NCI-H345 (cell line): ENCODE data around the gene RIF1.

ENCODE experiments used
- DNase-seq: peaks from one replicate; lab custom pipeline; 2025; lab: John Stamatoyannopoulos, UW

The RIF1 gene, protein sequence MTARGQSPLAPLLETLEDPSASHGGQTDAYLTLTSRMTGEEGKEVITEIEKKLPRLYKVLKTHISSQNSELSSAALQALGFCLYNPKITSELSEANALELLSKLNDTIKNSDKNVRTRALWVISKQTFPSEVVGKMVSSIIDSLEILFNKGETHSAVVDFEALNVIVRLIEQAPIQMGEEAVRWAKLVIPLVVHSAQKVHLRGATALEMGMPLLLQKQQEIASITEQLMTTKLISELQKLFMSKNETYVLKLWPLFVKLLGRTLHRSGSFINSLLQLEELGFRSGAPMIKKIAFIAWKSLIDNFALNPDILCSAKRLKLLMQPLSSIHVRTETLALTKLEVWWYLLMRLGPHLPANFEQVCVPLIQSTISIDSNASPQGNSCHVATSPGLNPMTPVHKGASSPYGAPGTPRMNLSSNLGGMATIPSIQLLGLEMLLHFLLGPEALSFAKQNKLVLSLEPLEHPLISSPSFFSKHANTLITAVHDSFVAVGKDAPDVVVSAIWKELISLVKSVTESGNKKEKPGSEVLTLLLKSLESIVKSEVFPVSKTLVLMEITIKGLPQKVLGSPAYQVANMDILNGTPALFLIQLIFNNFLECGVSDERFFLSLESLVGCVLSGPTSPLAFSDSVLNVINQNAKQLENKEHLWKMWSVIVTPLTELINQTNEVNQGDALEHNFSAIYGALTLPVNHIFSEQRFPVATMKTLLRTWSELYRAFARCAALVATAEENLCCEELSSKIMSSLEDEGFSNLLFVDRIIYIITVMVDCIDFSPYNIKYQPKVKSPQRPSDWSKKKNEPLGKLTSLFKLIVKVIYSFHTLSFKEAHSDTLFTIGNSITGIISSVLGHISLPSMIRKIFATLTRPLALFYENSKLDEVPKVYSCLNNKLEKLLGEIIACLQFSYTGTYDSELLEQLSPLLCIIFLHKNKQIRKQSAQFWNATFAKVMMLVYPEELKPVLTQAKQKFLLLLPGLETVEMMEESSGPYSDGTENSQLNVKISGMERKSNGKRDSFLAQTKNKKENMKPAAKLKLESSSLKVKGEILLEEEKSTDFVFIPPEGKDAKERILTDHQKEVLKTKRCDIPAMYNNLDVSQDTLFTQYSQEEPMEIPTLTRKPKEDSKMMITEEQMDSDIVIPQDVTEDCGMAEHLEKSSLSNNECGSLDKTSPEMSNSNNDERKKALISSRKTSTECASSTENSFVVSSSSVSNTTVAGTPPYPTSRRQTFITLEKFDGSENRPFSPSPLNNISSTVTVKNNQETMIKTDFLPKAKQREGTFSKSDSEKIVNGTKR (N-terminal part only)

GRCh38 chr2:151409601-151410484 is at the start of gene RIF1:
RIF1 (plus strand) TSS chr2:151409902; CDS start chr2:151410424, 522 bp downstream.
- DNase-seq: peak; percentile 96

DNA sequence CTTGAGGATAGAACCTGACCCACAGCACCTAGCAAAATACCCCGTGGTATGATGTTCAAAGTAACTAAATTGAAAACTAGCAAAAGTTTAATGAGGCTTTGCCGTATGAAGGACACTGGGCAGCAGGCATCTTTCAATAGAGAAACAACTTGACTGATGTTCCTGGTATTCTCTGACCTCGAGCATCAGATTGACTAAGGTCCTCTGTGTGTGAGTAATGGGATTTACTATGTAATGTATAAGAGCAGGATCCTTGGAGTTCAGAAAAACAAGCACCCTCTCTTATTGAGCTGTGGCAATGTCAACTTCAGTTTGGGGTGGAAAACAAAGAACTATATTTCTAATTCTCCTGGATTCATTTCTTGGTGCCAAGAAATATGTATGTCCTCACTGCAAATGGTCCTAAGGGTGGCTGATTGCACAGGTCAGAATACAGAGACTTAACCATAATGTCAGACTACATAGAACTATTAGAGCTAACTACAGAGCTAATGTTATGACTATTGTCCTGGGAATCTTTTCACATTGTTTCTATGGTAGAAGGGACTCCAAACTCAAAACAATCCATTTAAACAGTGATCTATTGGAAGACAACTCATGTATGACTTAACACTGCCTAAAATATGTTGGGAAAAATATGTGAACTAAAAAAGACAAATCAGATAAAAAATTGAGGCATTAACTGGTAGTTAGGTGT is 47.9 kb upstream of the RIF1 start:
- DNase-seq: no peak

DNA sequence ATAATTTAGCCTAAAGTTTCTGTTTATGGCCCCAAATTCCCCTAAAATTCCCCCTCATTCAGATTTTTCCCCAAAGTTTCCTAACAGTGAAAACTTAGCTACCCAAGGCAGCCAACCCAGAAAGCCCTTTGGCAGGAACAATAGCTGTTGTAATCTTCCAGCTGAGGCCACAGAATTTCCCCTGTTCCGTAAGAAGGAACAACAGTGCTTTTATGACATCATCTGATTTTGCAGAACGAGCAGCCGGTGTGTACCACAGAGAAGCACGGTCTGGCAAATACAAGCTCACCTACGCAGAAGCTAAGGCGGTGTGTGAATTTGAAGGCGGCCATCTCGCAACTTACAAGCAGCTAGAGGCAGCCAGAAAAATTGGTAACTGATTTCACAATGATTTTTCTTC is 46.0 kb upstream of the RIF1 start:
- no peak for DNase-seq

DNA sequence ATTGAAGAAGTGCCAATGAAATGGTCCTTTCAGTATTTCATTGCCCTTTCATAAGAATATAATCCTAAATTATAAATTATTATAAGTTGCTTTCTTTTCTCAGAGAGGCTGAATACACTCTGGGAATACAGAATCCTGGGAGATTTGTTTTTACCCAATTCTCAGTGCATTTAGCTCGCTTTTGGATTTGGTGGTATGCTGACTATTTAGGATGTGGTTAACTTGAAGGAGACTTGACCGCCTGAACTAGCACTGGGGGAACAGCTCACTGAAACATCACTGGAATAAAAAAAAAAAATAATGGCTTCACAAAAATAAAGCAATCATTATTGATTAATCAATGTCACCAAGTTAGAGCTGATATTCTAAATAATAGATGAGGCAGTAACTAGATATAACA is 42.1 kb upstream of the RIF1 start:
- no peak for DNase-seq

DNA sequence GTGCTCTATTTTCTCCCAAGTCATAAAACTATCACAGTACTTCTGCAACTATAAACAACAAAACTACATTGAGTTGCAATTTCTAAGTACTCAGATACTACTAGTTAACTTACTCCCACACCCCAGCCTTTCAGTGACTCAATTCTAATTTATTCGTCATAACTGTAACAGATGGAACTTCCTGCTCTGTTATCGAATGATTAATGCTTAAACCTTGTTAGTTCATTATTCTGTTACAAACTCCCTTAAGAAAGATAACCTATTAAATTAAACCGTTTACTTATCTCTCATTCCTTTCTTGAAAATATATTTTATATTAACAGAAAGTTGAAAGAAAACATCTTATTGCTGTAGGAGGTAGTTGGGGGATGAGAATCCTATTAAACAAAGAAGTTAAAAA is 35.3 kb upstream of the RIF1 start:
- no peak for DNase-seq

- no peak for DNase-seq
Observed at GRCh38 chr2:151379169-151379568, 30.5 kb upstream of the RIF1 start.

DNA sequence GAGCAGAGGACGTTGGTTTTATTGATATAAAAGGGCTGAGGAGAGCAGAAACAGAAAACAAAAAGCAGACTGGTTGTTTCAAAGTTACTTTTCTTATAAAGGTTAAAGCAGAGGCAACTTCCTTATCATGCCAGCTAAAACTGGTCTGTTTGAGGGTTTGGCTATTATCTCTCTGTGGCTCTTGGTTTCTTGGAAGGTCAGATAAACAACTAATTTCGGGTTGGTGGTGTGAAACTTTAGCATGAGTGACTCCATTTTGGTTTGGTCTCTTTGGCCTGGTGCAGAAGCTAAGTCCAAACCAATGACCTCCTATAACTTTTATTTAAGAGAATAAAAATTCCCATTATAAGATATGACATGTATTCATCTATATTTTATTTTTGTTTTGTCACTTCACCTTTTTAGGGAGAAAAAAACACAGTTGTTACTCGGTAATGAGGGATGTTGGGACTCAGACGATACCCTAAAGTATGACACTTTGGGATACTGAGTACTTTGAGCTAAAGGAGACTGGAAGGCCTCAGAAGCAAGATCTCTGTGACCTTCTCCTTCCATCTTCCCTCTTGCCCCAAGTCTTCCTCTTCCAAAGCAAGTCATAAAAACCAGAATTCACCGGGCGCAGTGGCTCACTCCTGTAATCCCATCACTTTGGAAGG is 29.0 kb upstream of the RIF1 start:
- no peak for DNase-seq

GRCh38 chr2:151381266-151381665 is 28.4 kb upstream of the RIF1 start:
- no peak for DNase-seq

DNA sequence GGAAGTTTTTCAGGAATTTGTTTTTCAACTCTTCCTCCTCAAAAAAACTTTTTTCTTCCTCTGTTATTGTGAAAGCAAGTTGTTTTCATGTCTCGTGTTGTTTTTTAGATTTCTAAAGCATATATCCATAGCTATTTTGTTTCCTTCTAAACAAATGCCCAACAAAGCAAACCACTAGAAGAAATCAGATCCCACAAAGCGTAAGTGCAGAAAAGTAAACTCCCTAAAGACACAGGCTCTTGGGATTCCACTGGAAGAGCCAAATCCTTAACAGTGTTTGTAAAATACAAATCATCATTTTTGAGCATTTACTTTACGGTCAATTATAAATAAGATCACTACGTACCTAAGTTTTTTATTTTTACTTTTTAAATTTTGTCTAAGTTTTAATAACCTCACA is 21.7 kb upstream of the RIF1 start:
- DNase-seq: no peak

DNA sequence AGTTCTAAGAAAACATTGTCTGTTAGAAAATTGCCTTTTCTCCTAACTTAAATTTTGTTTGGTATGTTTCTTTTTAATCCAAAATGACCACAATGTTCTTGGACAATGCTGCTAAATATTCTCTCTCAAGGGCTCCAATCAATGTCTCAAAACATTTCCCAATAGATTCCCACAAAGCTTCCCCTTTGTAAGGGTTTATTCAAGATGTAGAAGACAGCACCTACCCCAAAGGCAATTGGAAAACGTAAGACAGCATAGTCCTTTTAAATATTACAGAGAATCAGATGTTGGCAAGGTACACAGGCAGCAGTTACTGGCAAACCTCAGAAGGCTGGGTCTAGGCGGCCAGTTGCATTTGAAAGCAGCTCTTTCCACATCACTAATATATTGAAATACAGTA is 18.3 kb upstream of the RIF1 start:
- DNase-seq: no peak

DNA sequence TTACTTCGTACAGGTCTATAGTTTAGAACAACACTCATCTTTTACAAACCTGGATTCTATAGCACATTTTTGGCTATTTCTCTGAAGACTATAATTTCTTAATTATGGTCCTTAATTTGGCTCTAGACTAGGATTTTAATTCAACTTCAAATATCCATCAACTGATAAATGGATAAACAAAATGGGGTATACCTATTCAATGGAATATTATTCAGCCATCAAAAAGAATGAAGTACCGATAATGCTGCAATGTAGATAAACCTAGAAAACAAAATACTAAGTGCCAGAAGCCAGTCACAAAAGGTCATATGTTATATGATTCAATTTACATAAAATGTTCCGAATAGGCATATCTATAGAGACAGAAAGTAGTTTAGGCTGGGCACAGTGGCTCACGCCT is 15.2 kb upstream of the RIF1 start:
- DNase-seq: no peak

- DNase-seq: no peak
Observed at GRCh38 chr2:151395509-151396374, 14.0 kb upstream of the RIF1 start.

GRCh38 chr2:151399981-151400380 is 9.7 kb upstream of the RIF1 start:
- DNase-seq: no peak

- DNase-seq: no peak
Observed at GRCh38 chr2:151401149-151401548, 8.6 kb upstream of the RIF1 start.

- DNase-seq: no peak
Observed at GRCh38 chr2:151403914-151404313, 5.8 kb upstream of the RIF1 start.

DNA sequence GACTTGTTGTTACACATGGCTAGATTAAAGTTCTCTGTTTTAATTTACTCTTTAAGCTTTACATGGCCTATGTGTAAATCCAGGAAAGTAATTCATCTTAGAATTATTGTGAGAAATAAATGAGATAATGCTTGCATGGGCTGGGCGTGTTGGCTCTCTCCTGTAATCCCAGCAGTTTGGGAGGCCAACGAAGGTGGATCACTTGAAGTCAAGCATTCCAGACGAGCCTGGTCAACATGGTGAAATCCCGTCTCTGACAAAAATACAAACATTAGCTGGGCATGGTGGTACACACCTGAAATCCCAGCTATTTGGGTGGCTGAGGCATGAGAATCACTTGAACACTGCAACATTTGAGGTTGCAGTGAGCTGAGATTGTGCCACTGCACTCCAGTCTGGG is 4.3 kb upstream of the RIF1 start:
- no peak for DNase-seq

- no peak for DNase-seq
Observed at GRCh38 chr2:151407281-151407680, 2.4 kb upstream of the RIF1 start.

DNA sequence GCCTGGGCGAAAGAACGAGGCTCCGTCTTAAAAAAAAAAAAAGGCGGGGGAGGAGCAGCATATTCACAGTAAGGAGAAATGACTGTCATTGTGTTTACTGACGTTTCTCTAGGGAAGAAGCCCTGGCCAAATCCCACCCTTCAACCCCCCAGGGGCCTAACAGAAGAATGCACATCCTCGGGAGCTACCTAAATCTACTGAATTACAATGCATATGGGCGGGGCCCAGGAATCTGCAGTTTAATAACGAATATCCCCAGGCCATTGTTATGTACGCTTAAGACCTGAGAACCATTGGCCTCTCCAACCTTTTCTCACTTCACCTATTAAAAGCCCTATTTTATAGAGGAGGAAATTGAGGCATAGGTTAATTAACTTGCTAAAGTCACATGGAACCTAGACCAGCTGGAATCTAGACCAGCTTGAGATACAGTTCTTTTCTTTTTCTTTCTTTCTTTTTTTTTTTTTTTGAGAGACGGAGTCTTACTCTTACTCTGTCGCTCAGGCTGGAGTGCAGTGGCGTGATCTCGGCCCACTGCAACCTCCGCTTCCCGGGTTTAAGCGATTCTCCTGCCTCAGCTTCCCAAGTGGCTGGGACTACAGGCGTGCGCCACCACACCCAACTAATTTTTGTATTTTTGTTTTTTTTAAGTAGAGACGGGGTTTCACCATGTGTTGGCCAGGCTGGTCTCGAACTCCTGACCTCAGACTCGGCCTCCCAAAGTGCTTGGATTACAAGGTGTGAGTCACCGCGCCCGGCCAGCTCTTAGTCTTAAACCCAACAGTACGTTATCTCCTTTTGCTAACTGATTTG is 708 bp upstream of the RIF1 start:
- DNase-seq: no peak
